Measurements from ENCODE around the gene FOXN3.
"Not testable (repeated sequence)": the region's sequence is repeated elsewhere in the genome, so short reads cannot be mapped to it uniquely, and the experiment has no call there.

The FOXN3 gene

DNA sequence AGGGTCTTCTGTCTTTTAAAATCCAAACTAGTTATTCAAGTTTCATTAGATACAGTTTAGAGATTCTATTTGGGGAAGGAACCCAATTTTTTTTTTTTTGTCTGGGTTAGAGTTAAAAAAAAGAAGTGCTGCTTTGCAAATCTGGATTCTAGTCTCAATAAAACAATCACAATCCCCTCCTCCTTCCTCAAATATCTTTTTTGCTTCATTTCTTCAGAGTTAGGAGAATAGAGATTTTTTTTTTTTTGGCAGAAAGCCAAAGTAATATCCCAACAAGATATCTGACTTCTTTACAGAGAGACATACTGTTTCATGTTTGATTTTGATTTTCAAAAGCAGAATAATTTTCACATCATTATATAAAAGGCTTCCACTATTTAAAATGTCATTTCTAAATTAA lies 201.9 kb downstream of the FOXN3 start:
- no peak for DNase-seq

- DNase-seq = no peak
Observed at GRCh38 chr14:89214221-89214965, 202.6 kb downstream of the FOXN3 start.

DNA sequence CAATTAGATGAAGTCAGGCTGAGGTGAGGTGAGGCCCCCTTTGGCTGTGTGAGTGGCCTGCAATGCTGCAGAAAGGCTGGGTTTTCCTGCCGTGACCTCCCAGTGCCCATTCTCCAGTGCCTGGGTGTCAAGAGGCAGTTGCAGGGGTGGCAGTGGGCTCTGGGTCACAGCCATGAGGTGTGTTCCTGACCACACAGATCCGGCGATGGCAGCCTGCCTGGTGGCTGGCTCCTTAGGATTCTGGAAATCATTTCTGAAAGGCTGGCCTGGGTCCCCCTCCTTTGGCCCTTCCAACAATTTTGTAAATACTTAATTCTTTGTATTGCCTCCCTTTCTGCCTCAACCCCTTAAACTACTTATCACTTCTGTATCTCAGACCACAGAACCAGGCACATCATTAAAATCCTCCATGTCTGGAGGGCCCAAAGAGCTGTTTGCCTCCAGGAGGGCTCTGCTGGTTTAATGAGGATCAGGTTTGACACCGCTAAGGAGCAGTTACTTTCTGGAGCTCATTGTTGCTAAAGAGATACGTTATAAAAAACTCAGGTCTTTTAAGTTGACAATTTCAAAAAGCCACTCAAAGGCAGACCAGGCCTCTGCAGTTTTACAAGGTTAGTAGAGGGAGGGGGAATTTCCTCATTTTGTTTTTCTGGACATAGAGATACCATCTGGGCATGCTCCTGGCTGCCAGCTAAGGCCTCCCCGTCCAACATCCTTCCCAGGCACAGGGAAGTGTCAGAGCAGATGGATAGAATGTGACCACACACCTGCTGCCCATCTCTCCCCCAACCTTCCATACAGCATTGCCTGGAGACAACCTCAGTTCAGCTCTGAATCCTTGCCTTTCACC lies 204.4 kb downstream of the FOXN3 start:
- DNase-seq = no peak

- no peak for DNase-seq
Observed at GRCh38 chr14:89209558-89209957, 207.5 kb downstream of the FOXN3 start.

DNA sequence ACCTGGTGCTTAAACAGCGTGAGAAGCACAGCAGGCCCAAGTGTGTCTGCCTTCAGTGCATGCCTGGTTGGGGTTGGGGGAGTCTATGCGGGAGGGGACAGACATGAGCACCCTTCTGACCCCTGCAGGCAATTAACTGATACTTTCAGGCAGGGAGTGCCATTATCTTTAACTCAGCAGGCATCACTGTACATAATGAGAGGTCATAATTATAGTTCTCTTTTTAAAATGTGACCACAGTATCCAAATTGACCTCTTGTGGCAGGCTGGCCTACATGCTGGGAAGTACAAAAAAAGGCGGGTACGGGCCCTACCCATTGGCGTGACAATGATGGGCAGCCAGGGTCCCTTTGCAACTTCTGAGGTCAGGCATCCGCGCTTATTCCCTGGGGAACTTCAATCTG lies 209.1 kb downstream of the FOXN3 start:
- no peak for DNase-seq

GRCh38 chr14:89206389-89207031 lies 210.5 kb downstream of the FOXN3 start:
- DNase-seq = no peak

DNA sequence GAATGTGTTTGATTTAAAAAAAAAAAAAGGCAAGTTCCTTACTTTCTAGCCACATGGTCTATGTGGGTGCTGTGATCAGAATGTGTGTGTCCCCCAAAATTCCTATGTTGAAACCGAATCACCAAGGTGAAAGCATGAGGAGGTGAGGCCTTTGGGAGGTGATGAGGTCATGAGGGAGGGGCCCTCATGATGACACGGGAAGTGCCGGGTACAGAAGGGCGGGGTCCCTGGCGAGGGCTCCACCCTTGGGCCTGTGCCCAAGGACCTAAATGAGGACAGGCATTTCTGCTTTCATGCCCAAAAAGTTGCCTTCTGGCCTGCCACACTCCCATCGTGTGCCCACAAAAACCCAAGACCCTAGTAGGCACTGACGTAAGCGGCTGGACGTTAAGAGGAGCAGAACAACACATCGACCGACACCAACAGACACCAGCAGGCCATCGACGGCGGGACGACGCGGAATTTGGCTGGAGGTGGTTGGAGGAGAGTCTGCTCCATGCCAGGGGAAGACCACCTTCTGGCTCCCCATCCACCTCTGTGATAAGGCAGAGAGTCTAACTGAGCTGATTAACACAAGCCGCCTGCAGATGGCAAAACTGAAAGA lies 211.8 kb downstream of the FOXN3 start:
- no peak for DNase-seq

DNA sequence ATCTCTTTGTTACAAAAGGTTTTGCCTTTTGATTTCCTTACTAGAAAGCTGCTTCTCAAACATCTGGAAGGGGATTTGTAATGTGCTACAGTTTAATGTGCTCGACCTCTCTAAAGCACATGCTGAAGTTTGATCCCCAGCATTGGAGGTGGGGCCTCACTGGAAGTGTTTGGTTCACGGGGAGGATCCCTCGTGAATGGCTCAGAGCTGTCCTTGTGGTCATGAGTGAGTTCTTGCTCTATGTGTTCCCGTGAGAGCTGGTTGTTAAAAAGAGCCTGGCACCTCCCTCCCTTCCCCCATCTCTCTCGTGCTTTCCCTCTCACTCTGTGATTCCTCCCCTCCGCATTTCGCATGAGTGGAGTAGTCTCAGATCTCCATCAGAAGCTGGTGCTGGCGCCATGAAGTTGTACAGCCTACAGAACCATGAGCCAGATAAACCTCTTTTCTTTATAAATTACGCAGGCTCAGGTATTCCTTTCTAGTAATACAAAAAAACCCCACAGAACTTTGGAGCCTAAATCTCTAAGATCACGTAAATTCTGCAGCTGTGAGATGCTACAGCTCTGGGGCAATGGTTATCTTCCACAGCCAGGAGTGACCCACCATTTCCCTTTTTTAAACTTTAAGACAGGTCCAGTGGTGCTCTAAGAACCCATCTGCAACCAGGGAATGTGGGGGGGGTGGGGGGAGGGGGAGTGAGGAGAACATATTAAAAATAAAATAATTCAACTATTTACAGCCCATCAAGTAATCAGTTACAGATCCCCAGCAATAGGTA lies 214.4 kb downstream of the FOXN3 start:
- DNase-seq = no peak

GRCh38 chr14:89201645-89202044 lies 215.4 kb downstream of the FOXN3 start:
- DNase-seq = no peak

DNA sequence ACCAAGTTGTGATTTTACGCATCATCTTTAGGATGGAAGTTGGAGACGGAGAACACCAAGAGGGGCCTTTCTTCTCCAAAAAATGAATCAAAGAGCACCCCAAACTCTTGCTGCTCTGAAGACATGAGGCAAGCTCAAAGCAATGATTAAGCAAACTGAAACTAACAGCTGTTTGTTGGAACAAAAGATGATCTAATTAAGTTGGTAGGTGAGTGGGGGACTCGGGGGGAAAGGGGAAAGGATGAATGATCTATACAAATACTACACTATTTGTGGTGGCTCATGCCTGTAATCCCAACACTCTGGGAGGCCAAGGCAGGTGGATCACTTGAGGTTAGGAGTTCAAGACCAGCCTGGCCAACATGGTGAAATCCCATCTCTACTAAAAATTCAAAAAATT lies 217.7 kb downstream of the FOXN3 start:
- DNase-seq = not testable (repeated sequence)

GRCh38 chr14:89198544-89199329 lies 218.3 kb downstream of the FOXN3 start:
- DNase-seq = no peak

DNA sequence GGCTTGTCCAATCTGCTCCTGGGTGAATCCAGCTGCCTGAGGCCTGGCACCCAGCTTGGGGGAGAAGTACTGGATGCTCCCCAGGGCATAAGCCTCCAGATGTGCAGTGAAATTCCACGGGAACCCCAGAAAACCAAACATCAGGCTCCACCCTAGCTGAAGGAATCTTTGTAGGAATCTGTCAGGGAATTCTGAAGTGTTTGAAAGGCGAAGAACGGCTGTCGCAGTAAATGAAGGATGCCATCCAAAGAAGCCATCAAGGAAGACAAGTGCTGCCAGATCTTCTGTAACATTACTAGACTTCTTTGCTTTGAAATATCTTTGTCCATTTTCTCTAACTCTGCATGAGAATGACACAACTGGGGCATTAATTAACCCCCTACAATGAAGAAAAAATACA lies 219.4 kb downstream of the FOXN3 start:
- no peak for DNase-seq

- no peak for DNase-seq
Observed at GRCh38 chr14:89196545-89196944, 220.5 kb downstream of the FOXN3 start.

GRCh38 chr14:89194376-89194775 lies 222.7 kb downstream of the FOXN3 start:
- DNase-seq = no peak

- DNase-seq = no peak
Observed at GRCh38 chr14:89190765-89191513, 226.1 kb downstream of the FOXN3 start.

GRCh38 chr14:89188492-89188891 lies 228.5 kb downstream of the FOXN3 start:
- no peak for DNase-seq

- no peak for DNase-seq
Observed at GRCh38 chr14:89187501-89187900, 229.5 kb downstream of the FOXN3 start.

GRCh38 chr14:89186856-89187376 lies 230.1 kb downstream of the FOXN3 start:
- DNase-seq = no peak

DNA sequence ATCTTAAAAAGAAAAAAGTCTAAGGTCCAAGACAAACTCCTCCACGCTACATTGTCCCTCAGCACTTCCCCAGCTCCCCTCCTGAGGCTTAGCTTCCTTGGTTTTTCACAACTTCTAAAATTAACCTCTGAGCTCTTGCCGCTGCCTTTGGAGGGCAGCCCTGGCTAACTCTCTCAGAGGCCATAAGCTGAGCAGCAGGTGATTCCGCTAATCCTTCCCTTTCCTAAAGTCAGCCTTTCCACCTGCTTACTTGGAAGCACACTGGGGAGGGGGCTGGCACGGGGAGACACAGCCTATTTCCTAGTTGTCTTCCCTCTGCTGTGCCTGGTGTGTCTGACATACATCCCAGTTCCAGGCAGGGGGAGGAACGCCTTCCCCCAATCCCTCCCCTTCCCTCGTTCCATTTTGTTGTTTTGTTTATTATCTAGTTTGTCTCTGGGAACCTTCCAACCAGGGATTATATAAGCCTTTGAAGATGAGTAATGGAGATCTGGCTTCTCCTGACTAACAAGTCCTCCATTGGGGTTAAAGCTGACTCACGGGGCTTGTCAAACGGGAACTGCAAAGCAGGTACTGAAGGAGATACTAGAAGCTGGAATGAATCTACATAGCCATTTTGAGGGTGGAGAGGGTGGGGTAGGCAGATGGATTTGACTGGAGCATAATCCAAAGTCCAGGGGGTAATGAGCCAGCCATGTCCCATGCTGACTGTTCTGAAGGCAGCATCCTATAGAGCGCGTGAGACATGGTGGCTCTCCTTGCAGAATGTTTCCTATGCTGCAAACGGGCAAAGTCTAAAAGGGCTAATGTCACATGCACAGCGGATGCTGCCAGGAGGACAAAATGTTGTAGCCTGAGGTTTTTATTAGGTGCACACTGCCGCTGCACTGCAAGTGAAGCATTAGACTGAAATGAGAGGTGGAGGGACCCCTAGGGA lies 230.8 kb downstream of the FOXN3 start:
- no peak for DNase-seq
